Measurements from ENCODE around the gene DNAJC8.

- TF ChIP-seq CTCF (conservative IDR thresholded peaks at IDR 0.05; ENCODE audit: low read depth, low read length) (no peak), MXI1 (IDR thresholded peaks at IDR 0.05; ENCODE audit: borderline replicate concordance, low read depth, low read length) (no peak), RCOR1 (IDR thresholded peaks at IDR 0.05; ENCODE audit: insufficient replicate concordance, low read length) (no peak), POLR2A (IDR thresholded peaks at IDR 0.05; ENCODE audit: low read depth, low read length) (no peak), MAFK (IDR thresholded peaks at IDR 0.05; ENCODE audit: low read depth, low read length) (no peak), MAZ (IDR thresholded peaks at IDR 0.05; ENCODE audit: borderline replicate concordance, low read depth, low read length) (no peak), RAD21 (IDR thresholded peaks at IDR 0.05; ENCODE audit: low read length) (no peak), RFX5 (IDR thresholded peaks at IDR 0.05; ENCODE audit: low read depth, low read length) (no peak), CEBPB (IDR thresholded peaks at IDR 0.05; ENCODE audit: low read depth, low read length) (no peak)
Observed at GRCh38 chr1:28269529-28269928, 36.7 kb upstream of the DNAJC8 start.
